OCI-LY7 (cell line): ENCODE measurements around the gene DUSP18.

ENCODE experiments used
- CTCF ChIP-seq: fragments of 200-600 bp; sonication (generic); conservative IDR thresholded peaks from 2 replicates; pipeline ENCODE4 v1.5.1; 2014; ENCODE audit warnings: mild to moderate bottlenecking, antibody characterized with exemption, low read length, moderate library complexity, mixed read lengths
- EZH2phosphoT487 ChIP-seq: fragments of 200-600 bp; sonication (generic); IDR thresholded peaks from 2 replicates; pipeline ENCODE4 v1.6.1; 2018; ENCODE audit warnings: low read depth, borderline replicate concordance, mild to moderate bottlenecking, mixed run types, antibody characterized with exemption, low read length, moderate library complexity, mixed read lengths

GRCh38 chr22:30694640-30695350 is 27.1 kb upstream of the DUSP18 start, which contains the start of gene OSBP2:
- TF ChIP-seq CTCF: no peak
- no peak for TF ChIP-seq EZH2phosphoT487
